Lung microvascular endothelial cell (primary cell): ENCODE data around the gene SOBP. TPM values are rescaled to one million over a fixed set of nuclear protein-coding genes. Genes with fewer than 3 reads are reported as not detected.
"Not testable (repeated sequence)": the region's sequence is repeated elsewhere in the genome, so short reads cannot be mapped to it uniquely, and the experiment has no call there.

Source experiments
- DNase-seq, 2 donors: peaks; one replicate each; pipeline versions ENCODE4 v3.0.0 to v3.0.0-alpha.2; 2010; ENCODE audit warnings: low read depth in 2 of 2
- total RNA-seq: library from RNA; depleted of rRNA; stranded (reverse); fragments of >200 nt; gene quantifications from 2 replicates; pipeline ENCODE4 v1.2.1, GENCODE V29; 2014

The SOBP gene
- total RNA-seq, 1 donor from 2014 or later: 0.20 TPM

- peak in 1 of 2 donors; percentile 34 for DNase-seq
Observed at GRCh38 chr6:107488875-107489635, 862 bp upstream of the SOBP start.

- no peak for DNase-seq
Observed at GRCh38 chr6:107490566-107491137, 735 bp downstream of the SOBP start.

- DNase-seq: peak; percentile 53 to 62
Observed at GRCh38 chr6:107491138-107491609, 1.3 kb downstream of the SOBP start.

- DNase-seq: peak; percentile 16 to 67
Observed at GRCh38 chr6:107491760-107492660, 2.1 kb downstream of the SOBP start.

- peak in 1 of 2 donors; percentile 39 for DNase-seq
Observed at GRCh38 chr6:107493158-107494057, 3.5 kb downstream of the SOBP start.

GRCh38 chr6:107495196-107495643 lies 5.3 kb downstream of the SOBP start:
- peak in 1 of 2 donors; percentile 83 for DNase-seq

- no peak for DNase-seq
Observed at GRCh38 chr6:107495971-107496370, 6.1 kb downstream of the SOBP start.

- DNase-seq: no peak
Observed at GRCh38 chr6:107496892-107497684, 7.2 kb downstream of the SOBP start.

- DNase-seq: no peak
Observed at GRCh38 chr6:107504270-107505026, 14.5 kb downstream of the SOBP start.

GRCh38 chr6:107506145-107506544 lies 16.2 kb downstream of the SOBP start:
- DNase-seq: no peak

GRCh38 chr6:107509506-107509905 lies 19.6 kb downstream of the SOBP start:
- DNase-seq: peak in 1 of 2 donors; percentile 17

- no peak for DNase-seq
Observed at GRCh38 chr6:107510108-107510507, 20.2 kb downstream of the SOBP start.

- DNase-seq: no peak
Observed at GRCh38 chr6:107511511-107511993, 21.6 kb downstream of the SOBP start.

- no peak for DNase-seq
Observed at GRCh38 chr6:107513214-107513613, 23.3 kb downstream of the SOBP start.

- DNase-seq: no peak
Observed at GRCh38 chr6:107515955-107516354, 26.0 kb downstream of the SOBP start.

- DNase-seq: no peak
Observed at GRCh38 chr6:107517274-107517673, 27.4 kb downstream of the SOBP start.

GRCh38 chr6:107519224-107519623 lies 29.3 kb downstream of the SOBP start:
- DNase-seq: not testable (repeated sequence)

GRCh38 chr6:107520706-107521105 lies 30.8 kb downstream of the SOBP start:
- DNase-seq: not testable (repeated sequence)
